ENCODE data around the gene GPC5. TPM values are rescaled to one million over a fixed set of nuclear protein-coding genes. Genes with fewer than 3 reads are reported as not detected.

The GPC5 gene
- total RNA-seq, 1 experiment from 2014 or later, result not detected

GRCh38 chr13:91370501-91370900, 27.9 kb upstream of the GPC5 start:
- no peaks in the 10 kb centered on the region for H3K4me1 Mint-ChIP-seq (ENCODE audit: low read depth, unreplicated experiment)
- H3K4me3 Mint-ChIP-seq (ENCODE audit: low read depth, unreplicated experiment), result no peak overlapping the region
- H3K36me3 Mint-ChIP-seq (ENCODE audit: insufficient read depth, unreplicated experiment), result no peaks in the 10 kb centered on the region
- H3K27me3 Mint-ChIP-seq (ENCODE audit: unreplicated experiment), result no peaks in the 10 kb centered on the region
- intact Hi-C loops (cut with micrococcal nuclease; ENCODE audit: unreplicated experiment), result no loop called here
- no peak for DNase-seq
- CTCF ChIA-PET, result no interaction called here
- H3K9me3 Mint-ChIP-seq (ENCODE audit: low read depth, unreplicated experiment), result no peaks in the 10 kb centered on the region
- no TSS peak for BruUV-seq (replicated peaks)
- no peak overlapping the region for H3K27ac Mint-ChIP-seq (ENCODE audit: unreplicated experiment)
- TF ChIP-seq, protein P1, sequence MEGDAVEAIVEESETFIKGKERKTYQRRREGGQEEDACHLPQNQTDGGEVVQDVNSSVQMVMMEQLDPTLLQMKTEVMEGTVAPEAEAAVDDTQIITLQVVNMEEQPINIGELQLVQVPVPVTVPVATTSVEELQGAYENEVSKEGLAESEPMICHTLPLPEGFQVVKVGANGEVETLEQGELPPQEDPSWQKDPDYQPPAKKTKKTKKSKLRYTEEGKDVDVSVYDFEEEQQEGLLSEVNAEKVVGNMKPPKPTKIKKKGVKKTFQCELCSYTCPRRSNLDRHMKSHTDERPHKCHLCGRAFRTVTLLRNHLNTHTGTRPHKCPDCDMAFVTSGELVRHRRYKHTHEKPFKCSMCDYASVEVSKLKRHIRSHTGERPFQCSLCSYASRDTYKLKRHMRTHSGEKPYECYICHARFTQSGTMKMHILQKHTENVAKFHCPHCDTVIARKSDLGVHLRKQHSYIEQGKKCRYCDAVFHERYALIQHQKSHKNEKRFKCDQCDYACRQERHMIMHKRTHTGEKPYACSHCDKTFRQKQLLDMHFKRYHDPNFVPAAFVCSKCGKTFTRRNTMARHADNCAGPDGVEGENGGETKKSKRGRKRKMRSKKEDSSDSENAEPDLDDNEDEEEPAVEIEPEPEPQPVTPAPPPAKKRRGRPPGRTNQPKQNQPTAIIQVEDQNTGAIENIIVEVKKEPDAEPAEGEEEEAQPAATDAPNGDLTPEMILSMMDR (IDR thresholded peaks at IDR 0.05; ENCODE audit: unreplicated experiment), result no peak

- no peaks in the 10 kb centered on the region for H3K36me3 Mint-ChIP-seq (ENCODE audit: insufficient read depth, unreplicated experiment)
- TF ChIP-seq, protein P1 (IDR thresholded peaks at IDR 0.05; ENCODE audit: unreplicated experiment), result no peak
- CTCF ChIA-PET, result no interaction called here
- no peaks in the 10 kb centered on the region for H3K9me3 Mint-ChIP-seq (ENCODE audit: low read depth, unreplicated experiment)
- H3K4me3 Mint-ChIP-seq (ENCODE audit: low read depth, unreplicated experiment), result no peak overlapping the region
- no peak overlapping the region for H3K27ac Mint-ChIP-seq (ENCODE audit: unreplicated experiment)
- no peak for DNase-seq
- intact Hi-C loops (cut with micrococcal nuclease; ENCODE audit: unreplicated experiment), result no loop called here
- no TSS peak for BruUV-seq (replicated peaks)
- no peaks in the 10 kb centered on the region for H3K4me1 Mint-ChIP-seq (ENCODE audit: low read depth, unreplicated experiment)
- H3K27me3 Mint-ChIP-seq (ENCODE audit: unreplicated experiment), result no peaks in the 10 kb centered on the region
These were observed 25.5 kb upstream of the GPC5 start for GRCh38 chr13:91372911-91373310.

- no peak for DNase-seq
- CTCF ChIA-PET, result no interaction called here
- TF ChIP-seq, protein P1 (IDR thresholded peaks at IDR 0.05; ENCODE audit: unreplicated experiment), result no peak
- H3K4me1 Mint-ChIP-seq (ENCODE audit: low read depth, unreplicated experiment), result no peaks in the 10 kb centered on the region
- no TSS peak for BruUV-seq (replicated peaks)
- H3K36me3 Mint-ChIP-seq (ENCODE audit: insufficient read depth, unreplicated experiment), result no peaks in the 10 kb centered on the region
- no peak overlapping the region for H3K27ac Mint-ChIP-seq (ENCODE audit: unreplicated experiment)
- no peaks in the 10 kb centered on the region for H3K9me3 Mint-ChIP-seq (ENCODE audit: low read depth, unreplicated experiment)
- H3K27me3 Mint-ChIP-seq (ENCODE audit: unreplicated experiment), result no peaks in the 10 kb centered on the region
- intact Hi-C loops (cut with micrococcal nuclease; ENCODE audit: unreplicated experiment), result no loop called here
- no peak overlapping the region for H3K4me3 Mint-ChIP-seq (ENCODE audit: low read depth, unreplicated experiment)
These were observed 23.2 kb upstream of the GPC5 start for GRCh38 chr13:91375116-91375729.

DNA sequence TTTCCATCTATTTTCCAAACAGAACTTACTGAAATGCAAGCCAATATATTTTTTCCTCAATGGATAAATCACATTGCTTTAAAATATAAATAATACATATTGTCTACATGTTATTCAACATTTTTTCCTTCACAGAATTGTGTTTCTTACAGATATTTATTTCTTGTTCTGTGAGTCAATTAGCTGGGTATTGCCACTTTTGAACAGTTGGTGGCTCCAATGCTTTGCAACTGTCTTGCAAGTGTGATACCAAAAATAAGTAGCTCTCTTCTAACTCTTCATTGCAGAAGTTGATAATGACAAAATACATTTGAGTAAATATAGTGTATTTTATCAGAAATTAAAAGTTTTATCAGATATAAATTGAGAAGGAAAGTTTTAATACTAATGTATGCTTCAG, 17.1 kb upstream of the GPC5 start:
- Mint-ChIP-seq H3K27me3 (ENCODE audit: unreplicated experiment) (no peaks in the 10 kb centered on the region), H3K4me1 (ENCODE audit: low read depth, unreplicated experiment) (no peaks in the 10 kb centered on the region), H3K4me3 (ENCODE audit: low read depth, unreplicated experiment) (no peak overlapping the region), H3K27ac (ENCODE audit: unreplicated experiment) (no peak overlapping the region), H3K9me3 (ENCODE audit: low read depth, unreplicated experiment) (no peaks in the 10 kb centered on the region), H3K36me3 (ENCODE audit: insufficient read depth, unreplicated experiment) (no peaks in the 10 kb centered on the region)
- TF ChIP-seq, protein P1 (IDR thresholded peaks at IDR 0.05; ENCODE audit: unreplicated experiment), result no peak
- DNase-seq, result no peak
- no TSS peak for BruUV-seq (replicated peaks)
- intact Hi-C loops (cut with micrococcal nuclease; ENCODE audit: unreplicated experiment), result loop anchor here (5.0 kb wide), 1 partner anchor 341 kb away; no protein-coding TSS in a partner anchor
- CTCF ChIA-PET, result interaction anchor here (1.0 kb wide), 1 partner anchor 401 kb away, joined by 4 read pairs; no protein-coding TSS in a partner anchor
